GM21529 (cell line): ENCODE measurements around the gene PRKAA2.

Experiments used
- ATAC-seq: cut with Tn5 transposase; IDR thresholded peaks from one replicate; pipeline ENCODE4 v1.9.1; 2021; ENCODE audit not compliant: unreplicated experiment

The PRKAA2 gene

GRCh38 chr1:56712150-56712549 lies 67.0 kb downstream of the PRKAA2 start:
- no peak for ATAC-seq

GRCh38 chr1:56713112-56713511 lies 68.0 kb downstream of the PRKAA2 start:
- no peak for ATAC-seq

- ATAC-seq = no peak
Observed at GRCh38 chr1:56715156-56715555, 70.0 kb downstream of the PRKAA2 start.

GRCh38 chr1:56719171-56719570 lies 74.1 kb downstream of the PRKAA2 start:
- ATAC-seq = no peak

DNA sequence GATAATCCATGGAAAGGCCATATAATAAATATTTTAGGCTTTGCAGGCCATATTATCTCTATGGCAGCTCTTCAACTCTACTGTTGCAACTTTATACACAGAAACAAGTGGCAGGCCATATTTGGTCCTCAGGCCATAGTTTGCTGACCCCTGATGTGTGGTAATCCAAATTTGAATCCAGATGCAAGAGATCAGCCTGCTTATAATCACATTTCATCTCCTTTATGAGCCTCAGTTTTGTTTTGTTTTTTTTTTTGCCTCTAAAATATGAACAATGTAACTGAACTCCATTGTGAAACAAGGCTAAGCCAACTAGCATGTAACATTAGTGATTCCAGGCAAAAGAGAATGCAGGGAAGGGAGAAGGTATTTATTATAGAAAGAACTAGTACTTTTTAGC lies 81.6 kb downstream of the PRKAA2 start:
- no peak for ATAC-seq

- no peak for ATAC-seq
Observed at GRCh38 chr1:56728964-56729363, 83.8 kb downstream of the PRKAA2 start.

DNA sequence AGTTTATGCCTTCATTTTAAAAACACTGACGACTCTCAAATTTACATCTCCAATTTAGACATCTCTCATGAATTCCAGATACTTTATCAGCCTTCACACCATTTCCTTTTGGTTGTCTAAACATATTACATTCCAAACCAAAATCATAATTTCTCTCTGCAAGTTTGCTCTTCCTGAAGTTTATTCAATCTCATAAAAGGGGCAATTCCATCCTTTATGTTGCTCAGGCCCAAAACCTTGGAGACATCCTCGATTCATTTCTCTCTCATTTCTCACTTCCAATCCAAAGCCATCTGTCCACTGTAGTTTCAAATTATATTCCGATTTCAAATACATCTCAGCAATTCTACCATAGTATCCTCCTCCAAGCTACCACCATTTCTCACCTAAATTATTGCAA lies 100.1 kb downstream of the PRKAA2 start:
- ATAC-seq = no peak

DNA sequence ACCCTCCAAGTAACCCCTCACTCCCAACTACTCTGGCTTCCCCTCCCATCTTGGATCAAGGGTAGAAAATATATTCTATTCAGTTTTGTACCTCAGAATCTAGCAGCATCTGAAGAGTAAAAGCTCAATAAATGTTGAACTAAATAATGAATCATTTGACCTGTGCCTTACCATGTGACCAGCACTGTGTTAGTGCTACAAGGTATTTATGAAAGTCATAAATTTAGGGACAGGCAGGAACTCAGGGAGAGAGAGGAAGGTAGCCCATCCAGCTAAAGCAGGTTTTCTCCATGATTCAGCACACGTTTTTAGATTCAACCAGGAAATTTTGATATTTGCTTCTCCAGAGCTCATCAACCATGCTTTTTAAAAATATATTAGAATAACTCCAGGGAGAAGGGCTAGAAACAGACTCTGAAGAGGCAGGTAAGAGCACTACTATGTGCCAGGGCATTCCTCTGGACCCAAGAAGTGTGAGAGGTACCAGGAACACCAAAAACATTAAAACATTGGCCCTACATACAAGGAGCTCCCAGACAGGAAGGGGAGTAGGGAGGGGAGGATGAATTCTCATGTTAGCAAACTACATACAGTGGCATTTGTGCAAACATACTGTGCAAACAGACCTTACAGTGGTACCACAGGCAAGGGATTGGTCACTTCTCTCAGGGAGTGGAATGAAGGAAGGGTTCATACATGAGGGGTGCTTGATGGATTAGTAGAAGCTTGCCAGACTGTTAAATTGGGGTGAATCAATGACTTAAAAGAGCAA lies 109.8 kb downstream of the PRKAA2 start:
- ATAC-seq = no peak

GRCh38 chr1:56755911-56756310 lies 110.8 kb downstream of the PRKAA2 start:
- no peak for ATAC-seq

GRCh38 chr1:56758135-56758534 lies 113.0 kb downstream of the PRKAA2 start:
- ATAC-seq = no peak

- no peak for ATAC-seq
Observed at GRCh38 chr1:56758794-56759193, 113.7 kb downstream of the PRKAA2 start.
